Stomach (tissue), 9 donors: ENCODE measurements around the gene NSMCE4A. TPM values are rescaled to one million over a fixed set of nuclear protein-coding genes. Genes with fewer than 3 reads are reported as not detected.

Source experiments
- DNase-seq, 2 donors: peaks; one replicate each; pipeline versions ENCODE4 v3.0.0 to v3.0.0-alpha.2; 2013 to 2019
- H3K27ac ChIP-seq, 5 donors: fragments of 200-600 bp in 4 of 5; sonication (generic) in 4 of 5; one replicate each; pipeline ENCODE4 v1.5.1; 2013 to 2019; ENCODE audit warnings: mild to moderate bottlenecking in 1 of 5, moderate library complexity in 1 of 5
- H3K27me3 ChIP-seq, 3 donors: fragments of 200-600 bp; sonication (generic); one replicate each; pipeline ENCODE4 v1.5.1; 2017 to 2019; ENCODE audit warnings: mixed run types in 1 of 3
- H3K36me3 ChIP-seq, 4 donors: fragments of 200-600 bp; sonication (generic); 1 replicate in 3 of 4; 2 replicates in 1 of 4; pipeline ENCODE4 v1.5.1; 2016 to 2019
- H3K4me1 ChIP-seq, 4 donors: fragments of 200-600 bp; sonication (generic); one replicate each; pipeline ENCODE4 v1.5.1; 2016 to 2019
- H3K4me3 ChIP-seq, 4 donors: fragments of 200-600 bp; sonication (generic) in 3 of 4; one replicate each; pipeline ENCODE4 v1.5.1; 2016 to 2019; ENCODE audit warnings: mild to moderate bottlenecking in 1 of 4
- H3K9me3 ChIP-seq, 4 donors: fragments of 200-600 bp; sonication (generic); one replicate each; pipeline ENCODE4 v1.5.1; 2016 to 2019
- CTCF ChIP-seq, 7 experiments: fragments of 450-650 bp in 4 of 7; fragments of 200-600 bp in 3 of 7; sonication (generic) in 3 of 7; IDR thresholded peaks; one replicate each; pipeline ENCODE4 v1.5.1; 2016 to 2019; ENCODE audit warnings: antibody characterized with exemption in 7 of 7, control low read depth in 2 of 7, mild to moderate bottlenecking in 1 of 7
- EP300 ChIP-seq: sonication (generic); formaldehyde crosslinking; IDR thresholded peaks from one replicate; pipeline ENCODE4 v1.6.1; 2017; ENCODE audit warnings: antibody characterized with exemption
- POLR2A ChIP-seq, 4 donors: fragments of 450-650 bp; IDR thresholded peaks; one replicate each; pipeline ENCODE4 v1.6.1; 2016; ENCODE audit warnings: antibody characterized with exemption in 4 of 4, control low read depth in 2 of 4, mild to moderate bottlenecking in 1 of 4, moderate library complexity in 1 of 4
- POLR2AphosphoS5 ChIP-seq, 3 donors: sonication (generic); formaldehyde crosslinking; IDR thresholded peaks; one replicate each; pipeline ENCODE4 v1.6.1; 2016; ENCODE audit warnings: antibody characterized with exemption in 3 of 3
- WGBS, 5 donors: extraction: QIAGEN DNeasy Blood & Tissue Kit in 3 of 5; methylation state at CpG; one replicate each; pipeline versions ENCODE4 v1.1.5 to v1.1.7; 2013 to 2018; 5-methylcytosine and 5-hydroxymethylcytosine counted together
- intact Hi-C: fragments of 100-400 bp; cut with DNase I; formaldehyde crosslinking; loops from one replicate; pipeline ENCODE4 v1.15.1; 2023; ENCODE audit warnings: low total_unique reads
- polyA plus RNA-seq, 3 donors: library from polyadenylated mRNA; stranded (reverse); fragments of 200-250 nt; gene quantifications; one replicate each; pipeline ENCODE4 v1.2.3, GENCODE V29; 2013
- total RNA-seq, 5 donors: library from RNA; depleted of rRNA; stranded (reverse); fragments of >200 nt; gene quantifications; one replicate each; pipeline versions ENCODE4 v1.1.0 to v1.2.3, GENCODE V29; 2014 to 2016
- donor health status: healthy with polysubstance abuse.
- donor health status: Bipolar disorder and iron deficiency.
- donor health status: healthy.

NSMCE4A gene
- total and polyA plus RNA-seq, 8 donors = 43.8 to 441 (median 96.4) TPM

- Histone ChIP-seq H3K27ac (peak overlapping the region; percentile 96 to 100 (median 99)), H3K27me3 (no peaks in the 10 kb centered on the region), H3K9me3 (no peaks in the 10 kb centered on the region), H3K36me3 (peaks cover 0 to 1% (median 0%) of the 10 kb centered on the region in 4 donors), H3K4me1 (peaks cover 21 to 49% (median 27%) of the 10 kb centered on the region in 4 donors), H3K4me3 (peak overlapping the region; percentile 94 to 98 (median 98))
- TF ChIP-seq POLR2AphosphoS5 (IDR thresholded peaks at IDR 0.05) (no peak), POLR2A (IDR thresholded peaks at IDR 0.05) (no peak), CTCF (IDR thresholded peaks at IDR 0.05) (no peak)
- 0 to 2% (median 1%) methylated on average over 6 to 20 of the region's 20 CpGs for WGBS, 5 donors
- peak in 1 of 2 donors; percentile 59 for DNase-seq
- intact Hi-C loops = loop anchor here (10.0 kb wide), 1 partner anchor 46 kb away; the partner anchor contains the start of gene NSMCE4A
These were observed 46.5 kb downstream of the NSMCE4A start for GRCh38 chr10:121928528-121928884.

- intact Hi-C loops = loop anchor here (10.0 kb wide), 1 partner anchor 47 kb away; the partner anchor contains the start of gene NSMCE4A
- TF ChIP-seq POLR2A (IDR thresholded peaks at IDR 0.05) = peak in 1 of 4 donors; percentile 74
- no peak for TF ChIP-seq CTCF (IDR thresholded peaks at IDR 0.05)
- peak; percentile 65 to 96 (median 91) for TF ChIP-seq POLR2AphosphoS5 (IDR thresholded peaks at IDR 0.05)
- TF ChIP-seq EP300 = no peak
- H3K27ac ChIP-seq = peak within 1 kb of the TSS; percentile 96 to 100 (median 99)
- DNase-seq = peak; percentile 93 to 97
- H3K4me1 ChIP-seq = peaks cover 21 to 49% (median 27%) of the 10 kb centered on the region in 4 donors
- H3K27me3 ChIP-seq = no peaks in the 10 kb centered on the region
- no peaks in the 10 kb centered on the region for H3K9me3 ChIP-seq
- 0% methylated on average over 23 to 87 of the region's 87 CpGs for whole genome bisulfite sequencing, 5 donors
- H3K36me3 ChIP-seq = peaks cover 0 to 6% (median 2%) of the 10 kb centered on the region in 4 donors
- peak within 1 kb of the TSS; percentile 94 to 98 (median 98) for H3K4me3 ChIP-seq
These were observed 47.0 kb downstream of the NSMCE4A start, which contains the start of gene ATE1 for GRCh38 chr10:121927841-121928527. ATE1 (minus strand) TSS chr10:121928031; CDS start chr10:121927949, 82 bp downstream.

GRCh38 chr10:121927318-121927840, 47.6 kb downstream of the NSMCE4A start:
- Histone ChIP-seq H3K36me3 (peaks cover 0 to 9% (median 4%) of the 10 kb centered on the region in 4 donors), H3K9me3 (no peaks in the 10 kb centered on the region), H3K27ac (peak overlapping the region; percentile 96 to 100 (median 99)), H3K4me3 (peak overlapping the region; percentile 94 to 98 (median 98)), H3K4me1 (peaks cover 21 to 49% (median 27%) of the 10 kb centered on the region in 4 donors), H3K27me3 (no peaks in the 10 kb centered on the region)
- TF ChIP-seq CTCF (IDR thresholded peaks at IDR 0.05) (no peak), POLR2AphosphoS5 (IDR thresholded peaks at IDR 0.05) (peak in 2 of 3 donors; percentile 9 to 38), EP300 (no peak), POLR2A (IDR thresholded peaks at IDR 0.05) (peak in 1 of 4 donors; percentile 34)
- intact Hi-C loops = loop anchor here (10.0 kb wide), 1 partner anchor 47 kb away; the partner anchor contains the start of gene NSMCE4A
- DNase-seq = peak; percentile 59 to 81
- WGBS, 5 donors = 0 to 1% (median 0%) methylated on average over 24 to 48 of the region's 48 CpGs

- TF ChIP-seq EP300 = no peak
- TF ChIP-seq POLR2AphosphoS5 (IDR thresholded peaks at IDR 0.05) = no peak
- TF ChIP-seq CTCF (IDR thresholded peaks at IDR 0.05) = no peak
- no peak for TF ChIP-seq POLR2A (IDR thresholded peaks at IDR 0.05)
- Histone ChIP-seq H3K4me3 (peak overlapping the region; percentile 94 to 98 (median 98)), H3K27me3 (no peaks in the 10 kb centered on the region), H3K9me3 (no peaks in the 10 kb centered on the region), H3K4me1 (peaks cover 21 to 49% (median 27%) of the 10 kb centered on the region in 4 donors), H3K27ac (peak overlapping the region; percentile 96 to 100 (median 99)), H3K36me3 (peaks cover 0 to 14% (median 4%) of the 10 kb centered on the region in 4 donors)
- DNase-seq = peak in 1 of 2 donors; percentile 26
- intact Hi-C loops = loop anchor here (10.0 kb wide), 1 partner anchor 48 kb away; the partner anchor contains the start of gene NSMCE4A
- 1 to 2% (median 2%) methylated on average over 20 of the region's 20 CpGs for WGBS, 5 donors
These were observed 48.2 kb downstream of the NSMCE4A start for GRCh38 chr10:121926671-121927317.
